K562 (cell line): ENCODE results near the gene BRF1. TPM values are rescaled to one million over a fixed set of nuclear protein-coding genes. Genes with fewer than 3 reads are reported as not detected.

Experiments used
- ATAC-seq: fragments of 200-7000 bp; cut with Tn5 transposase; 3 replicates; pipeline ENCODE4 v1.9.1; 2020; ENCODE audit warnings: moderate library complexity
- BruUV-seq: library from RNA; stranded (reverse); fragments of 400-500 nt; replicated peaks from 2 replicates; lab custom pipeline; 2021; lab: Mats Ljungman, UMichigan
- CTCF ChIA-PET: fragments of 300-600 bp; formaldehyde crosslinking; extraction: SDS; loops from one replicate; lab custom pipeline; 2021; ENCODE audit warnings: low intra/inter-chr PET ratio; lab: Yijun Ruan, JAX
- POLR2A ChIA-PET: fragments of 300-600, 350-650 bp; sonication (Branson Sonifier 250); formaldehyde crosslinking; extraction: SDS; loops from one replicate; lab custom pipeline; 2021; ENCODE audit warnings: antibody characterized with exemption, inconsistent platforms; lab: Yijun Ruan, JAX
- DNase-seq, 4 experiments: peaks; one replicate each; pipeline versions ENCODE4 v3.0.0 to v3.0.0-alpha.2; 2011 to 2018; ENCODE audit warnings: low spot score in 3 of 4, mixed read lengths in 3 of 4; ENCODE audit errors: extremely low read depth in 1 of 4
- FAIRE-seq: peaks from 2 replicates; lab custom pipeline; 2011; peaks lifted over from hg19 to GRCh38; lab: Jason Lieb, UNC
- H2AFZ ChIP-seq: 2 replicates; pipeline ENCODE4 v1.6.0; 2011; ENCODE audit warnings: low read depth, low read length, control low read depth, inconsistent platforms
- H3K27ac ChIP-seq: fragments of 200-600 bp; 3 replicates; pipeline ENCODE4 v1.8.0; 2011; ENCODE audit warnings: low read depth, mild to moderate bottlenecking, control low read depth, inconsistent platforms, low read length, moderate library complexity, mixed read lengths; ENCODE audit errors: extremely low read depth
- H3K27me3 ChIP-seq, 2 experiments: fragments of 300-600 bp in 1 of 2; 2 replicates in 1 of 2; 3 replicates in 1 of 2; pipeline versions ENCODE4 v1.6.0 to v1.8.0; 2011; ENCODE audit warnings: inconsistent platforms in 2 of 2, low read length in 2 of 2, mild to moderate bottlenecking in 1 of 2, mixed read lengths in 1 of 2, moderate library complexity in 1 of 2; ENCODE audit not compliant: control insufficient read depth in 2 of 2, insufficient read depth in 2 of 2
- H3K36me3 ChIP-seq: fragments of 300-600 bp; 3 replicates; pipeline ENCODE4 v1.8.0; 2011; ENCODE audit warnings: mild to moderate bottlenecking, low read length, inconsistent platforms; ENCODE audit not compliant: control insufficient read depth, insufficient read depth
- H3K4me1 ChIP-seq, 2 experiments: fragments of 200-600 bp in 1 of 2; replicated peaks in 1 of 2; 2 replicates in 1 of 2; 3 replicates in 1 of 2; pipeline versions ENCODE4 v1.5.1 to v1.8.0; 2011; ENCODE audit warnings: inconsistent platforms in 2 of 2, low read length in 2 of 2, mild to moderate bottlenecking in 1 of 2, mixed read lengths in 1 of 2, moderate library complexity in 1 of 2; ENCODE audit not compliant: control insufficient read depth in 2 of 2, insufficient read depth in 2 of 2
- H3K4me2 ChIP-seq: 2 replicates; pipeline ENCODE4 v1.6.1; 2011; ENCODE audit warnings: low read length, control low read depth, inconsistent platforms, mixed read lengths; ENCODE audit not compliant: insufficient read depth
- H3K4me3 ChIP-seq: fragments of 200-600 bp; sonication (generic), shearing (Covaris generic); 2 replicates; pipeline ENCODE4 v1.5.1; 2016; ENCODE audit warnings: control low read depth, inconsistent platforms
- H3K79me2 ChIP-seq: fragments of 200-600 bp; 3 replicates; pipeline ENCODE4 v1.8.0; 2011; ENCODE audit warnings: low read length, inconsistent platforms; ENCODE audit not compliant: control insufficient read depth, insufficient read depth
- H3K9ac ChIP-seq, 2 experiments: 2 replicates each; pipeline versions ENCODE4 v1.6.0 to v1.6.1; 2011; ENCODE audit warnings: low read depth in 2 of 2, low read length in 2 of 2, control low read depth in 1 of 2, inconsistent platforms in 1 of 2, mild to moderate bottlenecking in 1 of 2, mixed read lengths in 1 of 2; ENCODE audit not compliant: insufficient read depth in 1 of 2
- H3K9me1 ChIP-seq: one replicate; pipeline ENCODE4 v1.6.0; 2011; ENCODE audit warnings: inconsistent platforms, mild to moderate bottlenecking, low read length, moderate library complexity; ENCODE audit not compliant: control insufficient read depth, insufficient read depth
- H3K9me3 ChIP-seq: replicated peaks from 2 replicates; pipeline ENCODE4 v1.5.1; 2011; ENCODE audit warnings: low read depth, low read length, inconsistent platforms; ENCODE audit not compliant: control insufficient read depth, insufficient read depth
- H4K20me1 ChIP-seq: replicated peaks from 2 replicates; pipeline ENCODE4 v1.6.1; 2011; ENCODE audit warnings: low read length, inconsistent platforms, mixed read lengths; ENCODE audit not compliant: control insufficient read depth, insufficient read depth
- CC2D1A ChIP-seq: fragments of 450-650 bp; IDR thresholded peaks from 2 replicates; pipeline ENCODE4 v1.6.1; 2017; ENCODE audit warnings: mild to moderate bottlenecking
- CTCF ChIP-seq, 3 experiments: IDR thresholded peaks in 2 of 3; conservative IDR thresholded peaks in 1 of 3; 2 replicates each; pipeline ENCODE4 v1.5.1; 2011 to 2012; ENCODE audit warnings: low read length in 3 of 3, mild to moderate bottlenecking in 3 of 3, control low read depth in 2 of 3, improper control_type of control experiment in 1 of 3, inconsistent platforms in 1 of 3, low read depth in 1 of 3, mixed read lengths in 1 of 3, moderate library complexity in 1 of 3; ENCODE audit not compliant: insufficient read depth in 2 of 3
- DPF2 ChIP-seq: fragments of 450-650 bp; IDR thresholded peaks from 2 replicates; pipeline ENCODE4 v1.6.1; 2016
- FOXK2 ChIP-seq, 2 experiments: fragments of 450-650 bp; IDR thresholded peaks in 1 of 2; conservative IDR thresholded peaks in 1 of 2; 2 replicates each; pipeline ENCODE4 v1.6.1; 2016; ENCODE audit warnings: low read depth in 2 of 2, mild to moderate bottlenecking in 1 of 2
- MEF2A ChIP-seq: IDR thresholded peaks from 2 replicates; pipeline ENCODE4 v1.6.1; 2011; ENCODE audit warnings: low read depth, mild to moderate bottlenecking, low read length, moderate library complexity; ENCODE audit not compliant: control insufficient read depth
- MTA1 ChIP-seq: fragments of 450-650 bp; IDR thresholded peaks from 2 replicates; pipeline ENCODE4 v1.6.1; 2017; ENCODE audit warnings: borderline replicate concordance
- USF2 ChIP-seq: sonication (generic); formaldehyde crosslinking; IDR thresholded peaks from 2 replicates; pipeline ENCODE4 v1.5.0; 2020; ENCODE audit warnings: missing genetic modification reagents
- YY1 ChIP-seq, 3 experiments: IDR thresholded peaks; 2 replicates each; pipeline ENCODE4 v1.6.1; 2011; ENCODE audit warnings: low read length in 2 of 3, mild to moderate bottlenecking in 2 of 3, moderate library complexity in 2 of 3, borderline replicate concordance in 1 of 3, control low read depth in 1 of 3, low read depth in 1 of 3; ENCODE audit not compliant: insufficient read depth in 3 of 3, insufficient replicate concordance in 2 of 3, control insufficient read depth in 1 of 3, insufficient read length in 1 of 3; ENCODE audit errors: extremely low read depth in 1 of 3
- ZBTB49 ChIP-seq: sonication (generic); formaldehyde crosslinking; IDR thresholded peaks from 2 replicates; pipeline ENCODE4 v1.8.0; 2022; ENCODE audit warnings: missing genetic modification reagents, mild to moderate bottlenecking, borderline replicate concordance
- ZNF280B ChIP-seq: fragments of 250-450 bp; sonication (Bioruptor Pico); IDR thresholded peaks from 2 replicates; pipeline ENCODE4 v1.5.1; 2021; ENCODE audit warnings: mild to moderate bottlenecking
- WGBS: fragments of 100-300 bp; shearing (Covaris generic); methylation state at CpG from one replicate; pipeline ENCODE4 v1.1.6; 2016; ENCODE audit warnings: low coverage, mixed read lengths; ENCODE audit not compliant: insufficient coverage; ENCODE audit errors: missing lambda C conversion rate; 5-methylcytosine and 5-hydroxymethylcytosine counted together
- in situ Hi-C: fragments of 300-500 bp; cut with MboI; formaldehyde crosslinking; loops from 4 replicates; pipeline ENCODE4 v1.15.0; 2018; ENCODE audit warnings: inconsistent platforms, mixed read lengths
- intact Hi-C: fragments of 100-400 bp; cut with micrococcal nuclease; formaldehyde crosslinking; loops from 2 replicates; pipeline ENCODE4 v1.14.2; 2022
- polyA plus RNA-seq, 8 experiments: library from polyadenylated mRNA; depleted of rRNA in 4 of 8; stranded (reverse) in 5 of 8; unstranded in 3 of 8; fragments of >200 nt; fragmentation: Nextera tagmentation in 2 of 8; fragmentation: Illumina TruSeq in 1 of 8; extraction: Ambion mirVana in 2 of 8; extraction: Trizol in 1 of 8; gene quantifications; 2 replicates each; pipeline versions ENCODE4 v1.2.1 to v1.2.3, GENCODE V29; 2011 to 2014; ENCODE audit warnings: inconsistent platforms in 1 of 8, missing spikeins in 1 of 8
- total RNA-seq, 7 experiments: library from RNA; depleted of rRNA in 6 of 7; stranded (reverse); fragments of >200 nt in 6 of 7; fragmentation: Illumina TruSeq in 2 of 7; extraction: Trizol in 2 of 7; gene quantifications; 2 replicates each; pipeline versions ENCODE4 v1.2.1 to v1.2.3, GENCODE V29; 2011 to 2021; ENCODE audit warnings: low replicate concordance in 1 of 7

The BRF1 gene
- total and polyA plus RNA-seq, 9 of the 15 experiments (the other 6 are each of a cell fraction or from before 2014, with no cell fraction given) = 0.14 to 24.6 (median 8.2) TPM

GRCh38 chr14:105325716-105326567 is 25.1 kb upstream of the BRF1 start:
- H3K4me2 ChIP-seq = no peak overlapping the region
- DNase-seq (no peak), ATAC-seq (no peak), FAIRE-seq (no peak)
- no peak overlapping the region for H3K27ac ChIP-seq
- in situ Hi-C loops (no loop called here), intact Hi-C loops (no loop called here)
- WGBS = 65% methylated on average over 7 of the region's 27 CpGs
- peaks cover 8% of the 10 kb centered on the region; the same call in 2 of the 3 replicates for H3K79me2 ChIP-seq
- no peaks in the 10 kb centered on the region for H3K9me3 ChIP-seq
- peak overlapping the region in 1 of 2 experiments; percentile 6; a peak in 1 of 4 replicates for H3K9ac ChIP-seq
- BruUV-seq = no TSS peak
- ChIA-PET CTCF (no interaction called here), POLR2A (interaction anchor here (0.6 to 1.0 kb wide), 4 partner anchors 18 to 358 kb away, joined by 3 to 4 read pairs (median 3); no protein-coding TSS in a partner anchor)
- no peaks in the 10 kb centered on the region for H3K36me3 ChIP-seq
- no peak overlapping the region for H2AFZ ChIP-seq
- H3K4me3 ChIP-seq = no peak overlapping the region
- H3K9me1 ChIP-seq = peaks cover 3% of the 10 kb centered on the region
- H3K4me1 ChIP-seq = peaks cover 4 to 69% of the 10 kb centered on the region in 2 experiments; a peak in 4 of 5 replicates
- H3K27me3 ChIP-seq = no peaks in the 10 kb centered on the region
- H4K20me1 ChIP-seq = peaks cover 10% of the 10 kb centered on the region
- TF ChIP-seq ZNF280B (CRISPR knock-in tag) (no peak), CTCF (IDR thresholded peaks at IDR 0.05 in 2 of 3, conservative IDR thresholded peaks at IDR 0.05 in 1 of 3; ENCODE audit: insufficient read depth in 2 of 3, low read depth in 1 of 3, low read length in 3 of 3) (no peak), DPF2 (no peak), USF2 (no peak), FOXK2 (conservative IDR thresholded peaks at IDR 0.05 in 1 of 2, IDR thresholded peaks at IDR 0.05 in 1 of 2; ENCODE audit: low read depth in 2 of 2) (no peak), ZBTB49 (CRISPR knock-in tag) (no peak), CC2D1A (no peak), YY1 (IDR thresholded peaks at IDR 0.05; ENCODE audit: borderline replicate concordance in 1 of 3, control insufficient read depth in 1 of 3, extremely low read depth in 1 of 3, insufficient read depth in 3 of 3, insufficient read length in 1 of 3, insufficient replicate concordance in 2 of 3, low read depth in 1 of 3, low read length in 2 of 3) (no peak), MTA1 (no peak), MEF2A (no peak)
